Smooth muscle cell (in vitro differentiated cells): Measurements from ENCODE around the gene FCER1G. TPM values are rescaled to one million over a fixed set of nuclear protein-coding genes. Genes with fewer than 3 reads are reported as not detected.

Source experiments
- DNase-seq: peaks from one replicate; lab custom pipeline; 2025; ENCODE audit not compliant: unreplicated experiment; lab: John Stamatoyannopoulos, UW
- H2AFZ ChIP-seq: fragments of 200-600 bp; sonication (generic); 2 replicates; pipeline ENCODE4 v1.6.0; 2016; ENCODE audit warnings: antibody characterized with exemption, low read depth, mild to moderate bottlenecking
- H3F3A ChIP-seq: fragments of 200-600 bp; sonication (generic); 2 replicates; pipeline ENCODE4 v1.6.0; 2017; ENCODE audit warnings: antibody characterized with exemption, low read depth
- H3K27ac ChIP-seq: fragments of 200-600 bp; sonication (generic); 2 replicates; pipeline ENCODE4 v1.5.1; 2016; ENCODE audit warnings: low read depth, mild to moderate bottlenecking
- H3K27me3 ChIP-seq: fragments of 200-600 bp; sonication (generic); 2 replicates; pipeline ENCODE4 v1.6.1; 2016; ENCODE audit warnings: low read depth, mild to moderate bottlenecking
- H3K36me3 ChIP-seq: fragments of 200-600 bp; sonication (generic); 2 replicates; pipeline ENCODE4 v1.5.1; 2016; ENCODE audit warnings: low read depth
- H3K4me1 ChIP-seq: fragments of 200-600 bp; sonication (generic); 2 replicates; pipeline ENCODE4 v1.5.1; 2016; ENCODE audit warnings: low read depth
- H3K4me2 ChIP-seq: fragments of 200-600 bp; sonication (generic); 2 replicates; pipeline ENCODE4 v1.6.0; 2016; ENCODE audit warnings: mild to moderate bottlenecking
- H3K4me3 ChIP-seq: fragments of 200-600 bp; sonication (generic); 2 replicates; pipeline ENCODE4 v1.5.1; 2016; ENCODE audit warnings: mild to moderate bottlenecking
- H3K79me2 ChIP-seq: fragments of 200-600 bp; sonication (generic); 2 replicates; pipeline ENCODE4 v1.6.0; 2016; ENCODE audit warnings: low read depth, mild to moderate bottlenecking
- H3K9ac ChIP-seq: fragments of 200-600 bp; sonication (generic); 2 replicates; pipeline ENCODE4 v1.6.0; 2016; ENCODE audit warnings: low read depth
- H3K9me3 ChIP-seq: fragments of 200-600 bp; sonication (generic); replicated peaks from 2 replicates; pipeline ENCODE4 v1.5.1; 2016; ENCODE audit warnings: low read depth
- H4K20me1 ChIP-seq: fragments of 200-600 bp; sonication (generic); 2 replicates; pipeline ENCODE4 v1.6.0; 2016; ENCODE audit warnings: low read depth
- WGBS: methylation state at CpG from one replicate; pipeline ENCODE4 v1.1.7; 2016; ENCODE audit warnings: low lambda C conversion rate; 5-methylcytosine and 5-hydroxymethylcytosine counted together
- polyA plus RNA-seq: library from polyadenylated mRNA; unstranded; fragments of >200 nt; fragmentation: Nextera tagmentation; extraction: Ambion mirVana; gene quantifications from 2 replicates; pipeline ENCODE4 v1.2.1, GENCODE V29; 2016
- total RNA-seq: library from RNA; depleted of rRNA; stranded (reverse); fragments of >200 nt; gene quantifications from 2 replicates; pipeline ENCODE4 v1.2.3, GENCODE V29; 2014
- TF ChIP-seq, protein P1 (sequence below): fragments of 200-600 bp; sonication (generic); IDR thresholded peaks from 2 replicates; pipeline ENCODE4 v1.5.1; 2017; ENCODE audit warnings: borderline replicate concordance, mild to moderate bottlenecking, antibody characterized with exemption; ENCODE audit not compliant: insufficient read depth, poor library complexity, severe bottlenecking

Gene FCER1G
- total and polyA plus RNA-seq, 2 experiments from 2014 or later: 0.78 TPM; not detected in 1

GRCh38 chr1:161185282-161185682 is 29.8 kb upstream of the FCER1G start:
- no peak overlapping the region for H2AFZ ChIP-seq
- H3K27me3 ChIP-seq: no peaks in the 10 kb centered on the region
- H3K36me3 ChIP-seq: no peaks in the 10 kb centered on the region
- peak overlapping the region; percentile 53 for H3K4me2 ChIP-seq
- H3K9ac ChIP-seq: no peak overlapping the region
- no peak overlapping the region for H3K4me3 ChIP-seq
- H3F3A ChIP-seq: no peaks in the 10 kb centered on the region
- TF ChIP-seq, protein P1, sequence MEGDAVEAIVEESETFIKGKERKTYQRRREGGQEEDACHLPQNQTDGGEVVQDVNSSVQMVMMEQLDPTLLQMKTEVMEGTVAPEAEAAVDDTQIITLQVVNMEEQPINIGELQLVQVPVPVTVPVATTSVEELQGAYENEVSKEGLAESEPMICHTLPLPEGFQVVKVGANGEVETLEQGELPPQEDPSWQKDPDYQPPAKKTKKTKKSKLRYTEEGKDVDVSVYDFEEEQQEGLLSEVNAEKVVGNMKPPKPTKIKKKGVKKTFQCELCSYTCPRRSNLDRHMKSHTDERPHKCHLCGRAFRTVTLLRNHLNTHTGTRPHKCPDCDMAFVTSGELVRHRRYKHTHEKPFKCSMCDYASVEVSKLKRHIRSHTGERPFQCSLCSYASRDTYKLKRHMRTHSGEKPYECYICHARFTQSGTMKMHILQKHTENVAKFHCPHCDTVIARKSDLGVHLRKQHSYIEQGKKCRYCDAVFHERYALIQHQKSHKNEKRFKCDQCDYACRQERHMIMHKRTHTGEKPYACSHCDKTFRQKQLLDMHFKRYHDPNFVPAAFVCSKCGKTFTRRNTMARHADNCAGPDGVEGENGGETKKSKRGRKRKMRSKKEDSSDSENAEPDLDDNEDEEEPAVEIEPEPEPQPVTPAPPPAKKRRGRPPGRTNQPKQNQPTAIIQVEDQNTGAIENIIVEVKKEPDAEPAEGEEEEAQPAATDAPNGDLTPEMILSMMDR: no peak
- no peaks in the 10 kb centered on the region for H3K4me1 ChIP-seq
- DNase-seq: no peak
- no peaks in the 10 kb centered on the region for H3K79me2 ChIP-seq
- no peaks in the 10 kb centered on the region for H4K20me1 ChIP-seq
- H3K27ac ChIP-seq: peak overlapping the region; percentile 0
- no peaks in the 10 kb centered on the region for H3K9me3 ChIP-seq
- WGBS: 23% methylated on average over 3 of the region's 3 CpGs

GRCh38 chr1:161185732-161186311 is 29.3 kb upstream of the FCER1G start:
- H3K27ac ChIP-seq: peak overlapping the region; percentile 0
- no peak overlapping the region for H3K9ac ChIP-seq
- peak overlapping the region; percentile 53 for H3K4me2 ChIP-seq
- no peak overlapping the region for H2AFZ ChIP-seq
- no peaks in the 10 kb centered on the region for H3K4me1 ChIP-seq
- no peaks in the 10 kb centered on the region for H3K79me2 ChIP-seq
- DNase-seq: no peak
- no peaks in the 10 kb centered on the region for H3K36me3 ChIP-seq
- 59% methylated on average over 2 of the region's 2 CpGs for WGBS
- H3K4me3 ChIP-seq: no peak overlapping the region
- no peaks in the 10 kb centered on the region for H4K20me1 ChIP-seq
- TF ChIP-seq, protein P1: no peak
- H3K27me3 ChIP-seq: no peaks in the 10 kb centered on the region
- H3K9me3 ChIP-seq: no peaks in the 10 kb centered on the region
- H3F3A ChIP-seq: no peaks in the 10 kb centered on the region

- H3K4me1 ChIP-seq: no peaks in the 10 kb centered on the region
- H3K27me3 ChIP-seq: no peaks in the 10 kb centered on the region
- TF ChIP-seq, protein P1: no peak
- no peak overlapping the region for H3K4me2 ChIP-seq
- no peaks in the 10 kb centered on the region for H3K9me3 ChIP-seq
- no peaks in the 10 kb centered on the region for H3K79me2 ChIP-seq
- H3K9ac ChIP-seq: no peak overlapping the region
- H3K36me3 ChIP-seq: no peaks in the 10 kb centered on the region
- 84% methylated on average over 3 of the region's 3 CpGs for WGBS
- no peak overlapping the region for H3K27ac ChIP-seq
- no peaks in the 10 kb centered on the region for H3F3A ChIP-seq
- H2AFZ ChIP-seq: no peak overlapping the region
- no peak for DNase-seq
- H4K20me1 ChIP-seq: no peaks in the 10 kb centered on the region
- H3K4me3 ChIP-seq: no peak overlapping the region
Observed at GRCh38 chr1:161187311-161187710, 27.8 kb upstream of the FCER1G start.

DNA sequence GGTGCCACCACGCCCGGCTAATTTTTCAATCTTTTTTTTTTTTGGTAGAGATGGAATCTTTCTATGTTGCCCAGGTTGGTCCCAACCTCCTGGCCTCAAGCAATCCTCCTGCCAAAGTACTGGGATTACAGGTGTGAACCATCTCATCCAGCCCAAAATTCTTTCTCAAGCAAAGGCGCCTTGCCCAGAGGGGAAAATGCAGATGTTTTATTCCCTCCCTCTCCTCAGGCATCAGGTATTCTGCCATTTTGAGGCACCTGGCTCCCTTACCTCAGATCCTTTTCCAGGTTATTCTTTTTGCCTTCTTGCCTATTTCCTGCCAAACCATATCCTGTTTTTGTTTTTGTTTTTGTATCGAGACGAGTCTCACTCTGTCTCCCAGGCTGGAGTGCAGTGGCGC is 26.7 kb upstream of the FCER1G start:
- Histone ChIP-seq H3F3A (no peaks in the 10 kb centered on the region), H2AFZ (no peak overlapping the region), H3K4me1 (no peaks in the 10 kb centered on the region), H3K4me3 (no peak overlapping the region), H3K27me3 (no peaks in the 10 kb centered on the region), H3K27ac (no peak overlapping the region), H3K4me2 (no peak overlapping the region), H3K9ac (no peak overlapping the region), H3K36me3 (no peaks in the 10 kb centered on the region), H4K20me1 (no peaks in the 10 kb centered on the region), H3K79me2 (no peaks in the 10 kb centered on the region), H3K9me3 (no peaks in the 10 kb centered on the region)
- TF ChIP-seq, protein P1: no peak
- no peak for DNase-seq
- 91% methylated on average over 6 of the region's 6 CpGs for WGBS
